Suprapubic skin (tissue), 4 donors: ENCODE measurements around the gene TSPAN19. TPM values are rescaled to one million over a fixed set of nuclear protein-coding genes. Genes with fewer than 3 reads are reported as not detected.
"Not testable (repeated sequence)": the region's sequence is repeated elsewhere in the genome, so short reads cannot be mapped to it uniquely, and the experiment has no call there.

ENCODE experiments used
- DNase-seq, 2 donors: peaks; one replicate each; pipeline ENCODE4 v3.0.0-alpha.2; 2019; ENCODE audit warnings: low spot score in 2 of 2
- H3K27ac ChIP-seq: fragments of 200-600 bp; sonication (generic); one replicate; pipeline ENCODE4 v1.5.1; 2019
- H3K27me3 ChIP-seq: fragments of 200-600 bp; sonication (generic); one replicate; pipeline ENCODE4 v1.5.1; 2019
- H3K36me3 ChIP-seq: fragments of 200-600 bp; sonication (generic); one replicate; pipeline ENCODE4 v1.5.1; 2019
- H3K4me1 ChIP-seq: fragments of 200-600 bp; sonication (generic); one replicate; pipeline ENCODE4 v1.5.1; 2019
- H3K4me3 ChIP-seq: fragments of 200-600 bp; sonication (generic); one replicate; pipeline ENCODE4 v1.5.1; 2019; ENCODE audit warnings: mild to moderate bottlenecking
- H3K9me3 ChIP-seq: fragments of 200-600 bp; sonication (generic); one replicate; pipeline ENCODE4 v1.5.1; 2019
- CTCF ChIP-seq, 2 donors: fragments of 200-600 bp in 1 of 2; fragments of 450-650 bp in 1 of 2; sonication (generic) in 1 of 2; IDR thresholded peaks; one replicate each; pipeline ENCODE4 v1.5.1; 2016 to 2019; ENCODE audit warnings: antibody characterized with exemption in 2 of 2, mild to moderate bottlenecking in 1 of 2, moderate library complexity in 1 of 2
- EP300 ChIP-seq: sonication (generic); formaldehyde crosslinking; IDR thresholded peaks from one replicate; pipeline ENCODE4 v1.6.1; 2017; ENCODE audit warnings: antibody characterized with exemption
- POLR2A ChIP-seq, 2 donors: fragments of 450-650 bp; IDR thresholded peaks; one replicate each; pipeline ENCODE4 v1.6.1; 2017; ENCODE audit warnings: antibody characterized with exemption in 2 of 2, mild to moderate bottlenecking in 2 of 2, moderate library complexity in 2 of 2
- POLR2AphosphoS5 ChIP-seq, 3 donors: sonication (generic); formaldehyde crosslinking; IDR thresholded peaks; one replicate each; pipeline ENCODE4 v1.6.1; 2017; ENCODE audit warnings: antibody characterized with exemption in 3 of 3
- WGBS: methylation state at CpG from one replicate; pipeline ENCODE4 v1.1.5; 2018; 5-methylcytosine and 5-hydroxymethylcytosine counted together
- total RNA-seq, 4 donors: library from RNA; depleted of rRNA; stranded (reverse); fragments of >200 nt; gene quantifications; one replicate each; pipeline ENCODE4 v1.1.0, GENCODE V29; 2016

Gene TSPAN19
- total RNA-seq, 4 donors from 2014 or later = not detected

- Histone ChIP-seq H3K27ac (no peak overlapping the region), H3K4me3 (no peak overlapping the region), H3K27me3 (no peaks in the 10 kb centered on the region), H3K36me3 (no peaks in the 10 kb centered on the region), H3K9me3 (no peaks in the 10 kb centered on the region), H3K4me1 (no peaks in the 10 kb centered on the region)
- DNase-seq = no peak
- WGBS = 62% methylated on average over 1 of the region's 1 CpG
- no peak for TF ChIP-seq POLR2A (IDR thresholded peaks at IDR 0.05)
- peak in 1 of 3 donors; percentile 49 for TF ChIP-seq POLR2AphosphoS5 (IDR thresholded peaks at IDR 0.05)
Observed at GRCh38 chr12:85016413-85016812, 19.7 kb downstream of the TSPAN19 start.

- no peaks in the 10 kb centered on the region for H3K27me3 ChIP-seq
Observed at GRCh38 chr12:85007836-85008235, 28.2 kb downstream of the TSPAN19 start.

GRCh38 chr12:85006206-85006605 is 29.9 kb downstream of the TSPAN19 start:
- 70% methylated on average over 1 of the region's 1 CpG for WGBS
- no peaks in the 10 kb centered on the region for H3K27me3 ChIP-seq

More at GRCh38 chr12:85007836-85008235, 28.2 kb downstream of the TSPAN19 start:
- Histone ChIP-seq H3K4me1 (no peaks in the 10 kb centered on the region), H3K27ac (no peak overlapping the region), H3K4me3 (no peak overlapping the region), H3K9me3 (no peaks in the 10 kb centered on the region), H3K36me3 (no peaks in the 10 kb centered on the region)
- 46% methylated on average over 4 of the region's 4 CpGs for WGBS
- TF ChIP-seq CTCF (IDR thresholded peaks at IDR 0.05) = no peak
- no peak for TF ChIP-seq POLR2A (IDR thresholded peaks at IDR 0.05)
- TF ChIP-seq EP300 = no peak
- TF ChIP-seq POLR2AphosphoS5 (IDR thresholded peaks at IDR 0.05) = no peak
- no peak for DNase-seq

GRCh38 chr12:85005615-85006014 is 30.5 kb downstream of the TSPAN19 start:
- WGBS = 71% methylated on average over 1 of the region's 1 CpG
- H3K36me3 ChIP-seq = no peaks in the 10 kb centered on the region
- H3K27me3 ChIP-seq = no peaks in the 10 kb centered on the region
- no peaks in the 10 kb centered on the region for H3K9me3 ChIP-seq
- no peak overlapping the region for H3K27ac ChIP-seq
- no peak for TF ChIP-seq POLR2AphosphoS5 (IDR thresholded peaks at IDR 0.05)
- TF ChIP-seq CTCF (IDR thresholded peaks at IDR 0.05) = no peak
- TF ChIP-seq POLR2A (IDR thresholded peaks at IDR 0.05) = no peak
- TF ChIP-seq EP300 = no peak
- H3K4me1 ChIP-seq = no peaks in the 10 kb centered on the region
- no peak overlapping the region for H3K4me3 ChIP-seq
- DNase-seq = no peak

More at GRCh38 chr12:85006206-85006605, 29.9 kb downstream of the TSPAN19 start:
- Histone ChIP-seq H3K4me1 (no peaks in the 10 kb centered on the region), H3K9me3 (no peaks in the 10 kb centered on the region), H3K36me3 (no peaks in the 10 kb centered on the region), H3K27ac (no peak overlapping the region), H3K4me3 (no peak overlapping the region)
- TF ChIP-seq POLR2AphosphoS5 (IDR thresholded peaks at IDR 0.05) = no peak
- no peak for TF ChIP-seq POLR2A (IDR thresholded peaks at IDR 0.05)
- no peak for TF ChIP-seq CTCF (IDR thresholded peaks at IDR 0.05)
- TF ChIP-seq EP300 = no peak
- no peak for DNase-seq

- not testable (repeated sequence) for H3K9me3 ChIP-seq, H3K4me1 ChIP-seq, H3K27me3 ChIP-seq, H3K36me3 ChIP-seq, H3K4me3 ChIP-seq, H3K27ac ChIP-seq, DNase-seq
- 77% methylated on average over 2 of the region's 2 CpGs for WGBS
Observed at GRCh38 chr12:85005047-85005446, 31.0 kb downstream of the TSPAN19 start.

- H3K4me1 ChIP-seq = no peaks in the 10 kb centered on the region
- no peaks in the 10 kb centered on the region for H3K27me3 ChIP-seq
- no peak for DNase-seq
- no peak overlapping the region for H3K4me3 ChIP-seq
- H3K27ac ChIP-seq = no peak overlapping the region
- no peaks in the 10 kb centered on the region for H3K9me3 ChIP-seq
- H3K36me3 ChIP-seq = no peaks in the 10 kb centered on the region
- TF ChIP-seq POLR2AphosphoS5 (IDR thresholded peaks at IDR 0.05) = no peak
Observed at GRCh38 chr12:85004204-85004603, 31.9 kb downstream of the TSPAN19 start.

GRCh38 chr12:85002778-85003296 is 33.2 kb downstream of the TSPAN19 start:
- 82% methylated on average over 3 of the region's 3 CpGs for WGBS
- no peak for TF ChIP-seq POLR2AphosphoS5 (IDR thresholded peaks at IDR 0.05)
- no peak for TF ChIP-seq EP300
- TF ChIP-seq CTCF (IDR thresholded peaks at IDR 0.05) = no peak
- TF ChIP-seq POLR2A (IDR thresholded peaks at IDR 0.05) = no peak
- no peak overlapping the region for H3K4me3 ChIP-seq
- H3K36me3 ChIP-seq = no peaks in the 10 kb centered on the region
- H3K27ac ChIP-seq = no peak overlapping the region
- H3K4me1 ChIP-seq = no peaks in the 10 kb centered on the region
- no peak for DNase-seq
- H3K9me3 ChIP-seq = no peaks in the 10 kb centered on the region
- H3K27me3 ChIP-seq = no peaks in the 10 kb centered on the region
